Stromal cell of bone marrow (primary cell): ENCODE data around the gene PHYKPL.

Experiments
- DNase-seq: peaks from one replicate; pipeline ENCODE4 v3.0.0-alpha.2; 2012; ENCODE audit warnings: low read depth

Gene PHYKPL

GRCh38 chr5:178189433-178189832, 43.2 kb downstream of the PHYKPL start:
- no peak for DNase-seq

GRCh38 chr5:178187014-178187413, 45.6 kb downstream of the PHYKPL start, which contains the start of gene GMCL2:
GMCL2 (minus strand) TSS chr5:178187371; CDS start chr5:178187299, 72 bp downstream.
- no peak for DNase-seq

GRCh38 chr5:178186427-178186826, 46.2 kb downstream of the PHYKPL start:
- no peak for DNase-seq

- no peak for DNase-seq
Measured at GRCh38 chr5:178182158-178182876, 50.3 kb downstream of the PHYKPL start.

GRCh38 chr5:178180141-178180863, 52.3 kb downstream of the PHYKPL start:
- no peak for DNase-seq

- DNase-seq, result no peak
Measured at GRCh38 chr5:178177569-178177968, 55.0 kb downstream of the PHYKPL start.

- no peak for DNase-seq
Measured at GRCh38 chr5:178176791-178177190, 55.8 kb downstream of the PHYKPL start.

GRCh38 chr5:178174456-178174855, 58.1 kb downstream of the PHYKPL start:
- DNase-seq, result no peak

GRCh38 chr5:178170455-178170854, 62.1 kb downstream of the PHYKPL start:
- no peak for DNase-seq

GRCh38 chr5:178165581-178165980, 67.0 kb downstream of the PHYKPL start:
- no peak for DNase-seq

- DNase-seq, result peak; percentile 31
Measured at GRCh38 chr5:178163772-178164735, 68.5 kb downstream of the PHYKPL start.

GRCh38 chr5:178162481-178162880, 70.1 kb downstream of the PHYKPL start:
- DNase-seq, result no peak

GRCh38 chr5:178160176-178160575, 72.4 kb downstream of the PHYKPL start:
- DNase-seq, result no peak
